ENCODE data around the gene MROH2A.

DNA sequence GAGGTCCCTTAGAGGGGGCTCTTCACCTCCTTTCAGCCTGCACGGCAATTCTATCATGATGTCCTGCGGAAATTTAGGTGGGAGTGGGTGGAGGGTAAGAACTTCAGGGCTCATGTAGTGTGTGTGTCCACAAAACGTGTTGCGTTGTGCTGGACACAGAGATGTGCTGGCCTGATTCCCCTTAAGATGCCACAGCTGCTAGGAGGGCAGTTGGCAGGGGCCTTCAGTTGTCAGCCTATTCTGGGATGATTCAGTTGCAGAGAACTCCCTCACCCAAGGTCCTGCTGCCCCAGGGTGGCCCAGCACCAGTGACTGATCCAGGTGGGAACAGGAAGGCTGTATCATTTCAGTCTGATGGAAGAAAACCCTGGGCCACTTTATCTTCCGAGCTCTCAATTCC, 77.2 kb downstream of the MROH2A start:
- TF ChIP-seq GATA3 (IDR thresholded peaks at IDR 0.05; ENCODE audit: low read depth, low read length) (no peak), GATA2 (IDR thresholded peaks at IDR 0.05; ENCODE audit: low read depth, low read length) (no peak)
